K562 (cell line): Measurements from ENCODE around the gene DAB1. TPM values are rescaled to one million over a fixed set of nuclear protein-coding genes. Genes with fewer than 3 reads are reported as not detected.

ENCODE experiments used
- ATAC-seq: fragments of 200-7000 bp; cut with Tn5 transposase; 3 replicates; pipeline ENCODE4 v1.9.1; 2020; ENCODE audit warnings: moderate library complexity
- BruUV-seq: library from RNA; stranded (reverse); fragments of 400-500 nt; replicated peaks from 2 replicates; lab custom pipeline; 2021; lab: Mats Ljungman, UMichigan
- CTCF ChIA-PET: fragments of 300-600 bp; formaldehyde crosslinking; extraction: SDS; loops from one replicate; lab custom pipeline; 2021; ENCODE audit warnings: low intra/inter-chr PET ratio; lab: Yijun Ruan, JAX
- POLR2A ChIA-PET: fragments of 300-600, 350-650 bp; sonication (Branson Sonifier 250); formaldehyde crosslinking; extraction: SDS; loops from one replicate; lab custom pipeline; 2021; ENCODE audit warnings: antibody characterized with exemption, inconsistent platforms; lab: Yijun Ruan, JAX
- DNase-seq, 4 experiments: peaks; one replicate each; pipeline versions ENCODE4 v3.0.0 to v3.0.0-alpha.2; 2011 to 2018; ENCODE audit warnings: low spot score in 3 of 4, mixed read lengths in 3 of 4; ENCODE audit errors: extremely low read depth in 1 of 4
- FAIRE-seq: peaks from 2 replicates; lab custom pipeline; 2011; peaks lifted over from hg19 to GRCh38; lab: Jason Lieb, UNC
- H2AFZ ChIP-seq: 2 replicates; pipeline ENCODE4 v1.6.0; 2011; ENCODE audit warnings: low read depth, low read length, control low read depth, inconsistent platforms
- H3K27ac ChIP-seq: fragments of 200-600 bp; 3 replicates; pipeline ENCODE4 v1.8.0; 2011; ENCODE audit warnings: low read depth, mild to moderate bottlenecking, control low read depth, inconsistent platforms, low read length, moderate library complexity, mixed read lengths; ENCODE audit errors: extremely low read depth
- H3K27me3 ChIP-seq, 2 experiments: fragments of 300-600 bp in 1 of 2; 2 replicates in 1 of 2; 3 replicates in 1 of 2; pipeline versions ENCODE4 v1.6.0 to v1.8.0; 2011; ENCODE audit warnings: inconsistent platforms in 2 of 2, low read length in 2 of 2, mild to moderate bottlenecking in 1 of 2, mixed read lengths in 1 of 2, moderate library complexity in 1 of 2; ENCODE audit not compliant: control insufficient read depth in 2 of 2, insufficient read depth in 2 of 2
- H3K36me3 ChIP-seq: fragments of 300-600 bp; 3 replicates; pipeline ENCODE4 v1.8.0; 2011; ENCODE audit warnings: mild to moderate bottlenecking, low read length, inconsistent platforms; ENCODE audit not compliant: control insufficient read depth, insufficient read depth
- H3K4me1 ChIP-seq, 2 experiments: fragments of 200-600 bp in 1 of 2; replicated peaks in 1 of 2; 2 replicates in 1 of 2; 3 replicates in 1 of 2; pipeline versions ENCODE4 v1.5.1 to v1.8.0; 2011; ENCODE audit warnings: inconsistent platforms in 2 of 2, low read length in 2 of 2, mild to moderate bottlenecking in 1 of 2, mixed read lengths in 1 of 2, moderate library complexity in 1 of 2; ENCODE audit not compliant: control insufficient read depth in 2 of 2, insufficient read depth in 2 of 2
- H3K4me2 ChIP-seq: 2 replicates; pipeline ENCODE4 v1.6.1; 2011; ENCODE audit warnings: low read length, control low read depth, inconsistent platforms, mixed read lengths; ENCODE audit not compliant: insufficient read depth
- H3K4me3 ChIP-seq: fragments of 200-600 bp; sonication (generic), shearing (Covaris generic); 2 replicates; pipeline ENCODE4 v1.5.1; 2016; ENCODE audit warnings: control low read depth, inconsistent platforms
- H3K79me2 ChIP-seq: fragments of 200-600 bp; 3 replicates; pipeline ENCODE4 v1.8.0; 2011; ENCODE audit warnings: low read length, inconsistent platforms; ENCODE audit not compliant: control insufficient read depth, insufficient read depth
- H3K9ac ChIP-seq, 2 experiments: 2 replicates each; pipeline versions ENCODE4 v1.6.0 to v1.6.1; 2011; ENCODE audit warnings: low read depth in 2 of 2, low read length in 2 of 2, control low read depth in 1 of 2, inconsistent platforms in 1 of 2, mild to moderate bottlenecking in 1 of 2, mixed read lengths in 1 of 2; ENCODE audit not compliant: insufficient read depth in 1 of 2
- H3K9me1 ChIP-seq: one replicate; pipeline ENCODE4 v1.6.0; 2011; ENCODE audit warnings: inconsistent platforms, mild to moderate bottlenecking, low read length, moderate library complexity; ENCODE audit not compliant: control insufficient read depth, insufficient read depth
- H3K9me3 ChIP-seq: replicated peaks from 2 replicates; pipeline ENCODE4 v1.5.1; 2011; ENCODE audit warnings: low read depth, low read length, inconsistent platforms; ENCODE audit not compliant: control insufficient read depth, insufficient read depth
- H4K20me1 ChIP-seq: replicated peaks from 2 replicates; pipeline ENCODE4 v1.6.1; 2011; ENCODE audit warnings: low read length, inconsistent platforms, mixed read lengths; ENCODE audit not compliant: control insufficient read depth, insufficient read depth
- ARNT ChIP-seq, 2 experiments: fragments of 450-650 bp; IDR thresholded peaks; 2 replicates each; pipeline ENCODE4 v1.6.1; 2016; ENCODE audit warnings: mild to moderate bottlenecking in 1 of 2
- GATA2 ChIP-seq: sonication (generic); formaldehyde crosslinking; IDR thresholded peaks from 2 replicates; pipeline ENCODE4 v1.4.0; 2020; ENCODE audit warnings: mild to moderate bottlenecking, missing genetic modification reagents
- HLTF ChIP-seq: fragments of 450-650 bp; IDR thresholded peaks from 2 replicates; pipeline ENCODE4 v1.6.1; 2016
- MTF1 ChIP-seq: fragments of 250-450 bp; sonication (Bioruptor Pico); IDR thresholded peaks from 2 replicates; pipeline ENCODE4 v1.9.0; 2021; ENCODE audit warnings: moderate library complexity, mild to moderate bottlenecking, inconsistent platforms, borderline replicate concordance
- MXI1 ChIP-seq: IDR thresholded peaks from 2 replicates; pipeline ENCODE4 v1.6.1; 2011; ENCODE audit warnings: low read depth, mild to moderate bottlenecking, improper control_type of control experiment, low read length
- NELFE ChIP-seq: IDR thresholded peaks from 2 replicates; pipeline ENCODE4 v1.6.1; 2011; ENCODE audit warnings: mild to moderate bottlenecking; ENCODE audit not compliant: insufficient read depth, insufficient read length
- NFIC ChIP-seq: fragments of 450-650 bp; IDR thresholded peaks from 2 replicates; pipeline ENCODE4 v1.6.1; 2017; ENCODE audit warnings: mild to moderate bottlenecking, inconsistent platforms
- RB1 ChIP-seq: fragments of 450-650 bp; IDR thresholded peaks from 2 replicates; pipeline ENCODE4 v1.6.1; 2017; ENCODE audit warnings: low read depth, mild to moderate bottlenecking
- RBM25 ChIP-seq: fragments of 200-400 bp; formaldehyde crosslinking; IDR thresholded peaks from 2 replicates; pipeline ENCODE4 v1.6.1; 2018; ENCODE audit warnings: low read length, low read depth, moderate library complexity; ENCODE audit not compliant: severe bottlenecking
- RNF2 ChIP-seq: sonication (generic); IDR thresholded peaks from 2 replicates; pipeline ENCODE4 v1.6.1; 2016
- SIN3B ChIP-seq: fragments of 450-650 bp; IDR thresholded peaks from 2 replicates; pipeline ENCODE4 v1.6.1; 2017; ENCODE audit warnings: low read depth, mild to moderate bottlenecking, moderate library complexity
- TARDBP ChIP-seq: fragments of 450-650 bp; IDR thresholded peaks from 2 replicates; pipeline ENCODE4 v1.6.1; 2016
- YBX1 ChIP-seq: fragments of 450-650 bp; IDR thresholded peaks from 2 replicates; pipeline ENCODE4 v1.7.1; 2016; ENCODE audit warnings: mild to moderate bottlenecking
- ZNF184 ChIP-seq: sonication (generic); formaldehyde crosslinking; IDR thresholded peaks from 2 replicates; pipeline ENCODE4 v1.5.0; 2020; ENCODE audit warnings: missing genetic modification reagents
- ZNF253 ChIP-seq: fragments of 250-450 bp; sonication (Bioruptor Pico); conservative IDR thresholded peaks from 2 replicates; pipeline ENCODE4 v1.6.1; 2021; ENCODE audit warnings: mild to moderate bottlenecking
- WGBS: fragments of 100-300 bp; shearing (Covaris generic); methylation state at CpG from one replicate; pipeline ENCODE4 v1.1.6; 2016; ENCODE audit warnings: low coverage, mixed read lengths; ENCODE audit not compliant: insufficient coverage; ENCODE audit errors: missing lambda C conversion rate; 5-methylcytosine and 5-hydroxymethylcytosine counted together
- in situ Hi-C: fragments of 300-500 bp; cut with MboI; formaldehyde crosslinking; loops from 4 replicates; pipeline ENCODE4 v1.15.0; 2018; ENCODE audit warnings: inconsistent platforms, mixed read lengths
- intact Hi-C: fragments of 100-400 bp; cut with micrococcal nuclease; formaldehyde crosslinking; loops from 2 replicates; pipeline ENCODE4 v1.14.2; 2022
- polyA plus RNA-seq, 8 experiments: library from polyadenylated mRNA; depleted of rRNA in 4 of 8; stranded (reverse) in 5 of 8; unstranded in 3 of 8; fragments of >200 nt; fragmentation: Nextera tagmentation in 2 of 8; fragmentation: Illumina TruSeq in 1 of 8; extraction: Ambion mirVana in 2 of 8; extraction: Trizol in 1 of 8; gene quantifications; 2 replicates each; pipeline versions ENCODE4 v1.2.1 to v1.2.3, GENCODE V29; 2011 to 2014; ENCODE audit warnings: inconsistent platforms in 1 of 8, missing spikeins in 1 of 8
- total RNA-seq, 7 experiments: library from RNA; depleted of rRNA in 6 of 7; stranded (reverse); fragments of >200 nt in 6 of 7; fragmentation: Illumina TruSeq in 2 of 7; extraction: Trizol in 2 of 7; gene quantifications; 2 replicates each; pipeline versions ENCODE4 v1.2.1 to v1.2.3, GENCODE V29; 2011 to 2021; ENCODE audit warnings: low replicate concordance in 1 of 7
- TF ChIP-seq, protein P1 (sequence below): fragments of 250-450 bp; sonication (Bioruptor Pico); IDR thresholded peaks from 2 replicates; pipeline ENCODE4 v1.5.0; 2021; ENCODE audit warnings: mild to moderate bottlenecking, borderline replicate concordance
- TF ChIP-seq, protein P2 (sequence below): sonication (generic); formaldehyde crosslinking; IDR thresholded peaks from 2 replicates; pipeline ENCODE4 v1.8.1; 2022; ENCODE audit warnings: missing genetic modification reagents

The DAB1 gene
- total and polyA plus RNA-seq, 9 of the 15 experiments (the other 6 are each of a cell fraction or from before 2014, with no cell fraction given) = not detected

DNA sequence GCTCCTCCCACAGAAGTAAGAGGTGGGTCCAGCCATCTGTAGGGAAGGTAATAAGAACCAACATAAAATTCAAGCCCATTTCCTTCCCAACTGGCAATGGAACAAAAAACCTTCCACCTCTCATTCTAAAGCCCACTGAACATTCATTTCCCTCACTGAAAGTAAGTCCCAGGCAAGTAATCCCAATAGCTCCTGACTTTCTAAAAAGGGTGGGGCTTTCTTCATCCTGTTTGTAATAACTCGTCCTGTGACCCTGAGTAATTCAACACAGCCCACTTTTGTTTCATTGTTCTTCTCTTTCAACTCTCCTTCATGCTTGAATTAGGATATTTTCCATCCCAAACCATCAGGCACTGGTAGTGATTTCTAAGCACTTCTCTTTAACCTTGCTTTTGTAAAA, 74.9 kb downstream of the DAB1 start:
- BruUV-seq = no TSS peak
- intact Hi-C loops = no loop called here
- Histone ChIP-seq H3K36me3 (no peaks in the 10 kb centered on the region), H3K9me1 (no peaks in the 10 kb centered on the region), H3K27me3 (no peaks in the 10 kb centered on the region), H3K79me2 (no peaks in the 10 kb centered on the region), H3K9me3 (no peaks in the 10 kb centered on the region), H3K4me2 (no peak overlapping the region), H3K4me1 (no peaks in the 10 kb centered on the region), H2AFZ (no peak overlapping the region), H4K20me1 (no peaks in the 10 kb centered on the region), H3K4me3 (no peak overlapping the region), H3K9ac (no peak overlapping the region), H3K27ac (no peak overlapping the region)
- no peak for ATAC-seq
- CTCF ChIA-PET = no interaction called here
- WGBS = 0% methylated on average over 1 of the region's 1 CpG
- in situ Hi-C loops = no loop called here
- no peak for FAIRE-seq
- POLR2A ChIA-PET = interaction anchor here (0.7 kb wide), 1 partner anchor 93 kb away, joined by 3 read pairs; no protein-coding TSS in a partner anchor
- no peak for TF ChIP-seq RB1
- no peak for TF ChIP-seq RNF2
- no peak for TF ChIP-seq ARNT (IDR thresholded peaks at IDR 0.05)
- TF ChIP-seq NELFE = no peak
- TF ChIP-seq MTF1 (CRISPR knock-in tag) = no peak
- TF ChIP-seq, protein P1, sequence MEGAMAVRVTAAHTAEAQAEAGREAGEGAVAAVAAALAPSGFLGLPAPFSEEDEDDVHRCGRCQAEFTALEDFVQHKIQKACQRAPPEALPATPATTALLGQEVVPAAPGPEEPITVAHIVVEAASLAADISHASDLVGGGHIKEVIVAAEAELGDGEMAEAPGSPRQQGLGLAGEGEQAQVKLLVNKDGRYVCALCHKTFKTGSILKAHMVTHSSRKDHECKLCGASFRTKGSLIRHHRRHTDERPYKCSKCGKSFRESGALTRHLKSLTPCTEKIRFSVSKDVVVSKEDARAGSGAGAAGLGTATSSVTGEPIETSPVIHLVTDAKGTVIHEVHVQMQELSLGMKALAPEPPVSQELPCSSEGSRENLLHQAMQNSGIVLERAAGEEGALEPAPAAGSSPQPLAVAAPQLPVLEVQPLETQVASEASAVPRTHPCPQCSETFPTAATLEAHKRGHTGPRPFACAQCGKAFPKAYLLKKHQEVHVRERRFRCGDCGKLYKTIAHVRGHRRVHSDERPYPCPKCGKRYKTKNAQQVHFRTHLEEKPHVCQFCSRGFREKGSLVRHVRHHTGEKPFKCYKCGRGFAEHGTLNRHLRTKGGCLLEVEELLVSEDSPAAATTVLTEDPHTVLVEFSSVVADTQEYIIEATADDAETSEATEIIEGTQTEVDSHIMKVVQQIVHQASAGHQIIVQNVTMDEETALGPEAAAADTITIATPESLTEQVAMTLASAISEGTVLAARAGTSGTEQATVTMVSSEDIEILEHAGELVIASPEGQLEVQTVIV (CRISPR knock-in tag) = no peak
- TF ChIP-seq HLTF = no peak
- TF ChIP-seq MXI1 = no peak
- TF ChIP-seq, protein P2, sequence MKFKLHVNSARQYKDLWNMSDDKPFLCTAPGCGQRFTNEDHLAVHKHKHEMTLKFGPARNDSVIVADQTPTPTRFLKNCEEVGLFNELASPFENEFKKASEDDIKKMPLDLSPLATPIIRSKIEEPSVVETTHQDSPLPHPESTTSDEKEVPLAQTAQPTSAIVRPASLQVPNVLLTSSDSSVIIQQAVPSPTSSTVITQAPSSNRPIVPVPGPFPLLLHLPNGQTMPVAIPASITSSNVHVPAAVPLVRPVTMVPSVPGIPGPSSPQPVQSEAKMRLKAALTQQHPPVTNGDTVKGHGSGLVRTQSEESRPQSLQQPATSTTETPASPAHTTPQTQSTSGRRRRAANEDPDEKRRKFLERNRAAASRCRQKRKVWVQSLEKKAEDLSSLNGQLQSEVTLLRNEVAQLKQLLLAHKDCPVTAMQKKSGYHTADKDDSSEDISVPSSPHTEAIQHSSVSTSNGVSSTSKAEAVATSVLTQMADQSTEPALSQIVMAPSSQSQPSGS (CRISPR knock-in tag) = no peak
- no peak for TF ChIP-seq ZNF184 (CRISPR knock-in tag)
- no peak for TF ChIP-seq TARDBP
- no peak for TF ChIP-seq RBM25
- TF ChIP-seq GATA2 (CRISPR knock-in tag) = no peak
- no peak for TF ChIP-seq ZNF253 (CRISPR knock-in tag)
- no peak for TF ChIP-seq SIN3B
- no peak for TF ChIP-seq NFIC
- TF ChIP-seq YBX1 = no peak
- no peak for DNase-seq
